Activated T-cell treated with anti-CD3 and anti-CD28 coated beads, Interleukin-2, amount 50 U/mL, for 24 hours (primary cell): Measurements from ENCODE around the gene GPR52.
"Not testable (repeated sequence)": the region's sequence is repeated elsewhere in the genome, so short reads cannot be mapped to it uniquely, and the experiment has no call there.

Experiments
- DNase-seq: peaks from one replicate; pipeline ENCODE4 v3.0.0-alpha.2; 2020
- H3K27ac Mint-ChIP-seq: 2 replicates; pipeline ENCODE4 v1.8.0; 2020; ENCODE audit warnings: mild to moderate bottlenecking, mixed read lengths
- H3K27me3 Mint-ChIP-seq: 2 replicates; pipeline ENCODE4 v1.8.0; 2020; ENCODE audit warnings: mixed read lengths
- H3K36me3 Mint-ChIP-seq: 2 replicates; pipeline ENCODE4 v1.8.0; 2020; ENCODE audit warnings: low read depth, mixed read lengths
- H3K4me1 Mint-ChIP-seq: 2 replicates; pipeline ENCODE4 v1.8.0; 2020; ENCODE audit warnings: low read depth, mixed read lengths
- H3K4me3 Mint-ChIP-seq: 2 replicates; pipeline ENCODE4 v1.8.0; 2020; ENCODE audit warnings: mild to moderate bottlenecking, moderate library complexity, mixed read lengths
- H3K9me3 Mint-ChIP-seq: 2 replicates; pipeline ENCODE4 v1.8.0; 2020; ENCODE audit warnings: mixed read lengths

GPR52 gene, protein sequence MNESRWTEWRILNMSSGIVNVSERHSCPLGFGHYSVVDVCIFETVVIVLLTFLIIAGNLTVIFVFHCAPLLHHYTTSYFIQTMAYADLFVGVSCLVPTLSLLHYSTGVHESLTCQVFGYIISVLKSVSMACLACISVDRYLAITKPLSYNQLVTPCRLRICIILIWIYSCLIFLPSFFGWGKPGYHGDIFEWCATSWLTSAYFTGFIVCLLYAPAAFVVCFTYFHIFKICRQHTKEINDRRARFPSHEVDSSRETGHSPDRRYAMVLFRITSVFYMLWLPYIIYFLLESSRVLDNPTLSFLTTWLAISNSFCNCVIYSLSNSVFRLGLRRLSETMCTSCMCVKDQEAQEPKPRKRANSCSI

DNA sequence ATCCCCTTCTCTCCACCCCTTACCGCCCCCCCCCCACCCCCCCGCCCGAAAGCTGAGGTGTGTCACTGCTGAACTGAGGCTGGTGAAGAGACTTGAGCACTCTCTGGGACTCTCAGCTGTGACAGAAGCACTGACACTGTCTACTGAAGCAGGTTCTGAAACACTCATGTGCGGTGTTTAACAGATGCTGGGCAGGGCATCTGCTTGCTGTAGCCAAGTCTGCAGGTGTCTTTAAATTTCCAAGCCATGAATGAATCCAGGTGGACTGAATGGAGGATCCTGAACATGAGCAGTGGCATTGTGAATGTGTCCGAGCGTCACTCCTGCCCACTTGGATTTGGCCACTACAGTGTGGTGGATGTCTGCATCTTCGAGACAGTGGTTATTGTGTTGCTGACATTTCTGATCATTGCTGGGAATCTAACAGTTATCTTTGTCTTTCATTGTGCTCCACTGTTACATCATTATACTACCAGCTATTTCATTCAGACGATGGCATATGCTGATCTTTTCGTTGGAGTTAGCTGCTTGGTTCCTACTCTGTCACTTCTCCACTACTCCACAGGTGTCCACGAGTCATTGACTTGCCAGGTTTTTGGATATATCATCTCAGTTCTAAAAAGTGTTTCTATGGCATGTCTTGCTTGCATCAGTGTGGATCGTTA is at the start of gene GPR52:
GPR52 (plus strand) TSS at position 99 of the 665 bp plus-strand sequence; CDS start at position 247, 148 bp downstream.
- Mint-ChIP-seq H3K4me1 (peaks cover 6% of the 10 kb centered on the region), H3K4me3 (no peak within 1 kb of the TSS), H3K36me3 (no peaks in the 10 kb centered on the region), H3K27ac (no peak within 1 kb of the TSS), H3K9me3 (no peaks in the 10 kb centered on the region), H3K27me3 (no peaks in the 10 kb centered on the region)
- no peak for DNase-seq

DNA sequence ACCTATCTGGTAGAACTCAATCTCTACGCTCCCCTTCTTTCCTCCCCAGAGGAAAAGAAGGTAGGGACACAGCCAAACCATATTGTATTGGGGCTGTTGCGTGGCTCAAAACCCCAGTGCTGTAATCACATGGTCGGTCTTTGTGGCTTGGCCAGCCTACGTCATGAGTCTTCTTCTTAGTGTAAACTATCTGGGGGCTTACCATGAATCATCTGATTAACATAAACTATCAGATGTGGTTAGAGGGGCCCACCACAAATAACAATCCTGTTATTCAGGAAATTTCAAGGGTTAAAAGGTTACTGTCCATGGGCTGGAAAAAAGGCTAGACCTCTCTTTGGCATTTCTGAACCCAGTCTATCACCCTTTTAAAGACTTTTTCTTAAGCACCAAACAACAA is 49.5 kb upstream of the GPR52 start:
- Mint-ChIP-seq H3K9me3 (no peaks in the 10 kb centered on the region), H3K27ac (no peak overlapping the region), H3K36me3 (peaks cover 54% of the 10 kb centered on the region), H3K27me3 (no peaks in the 10 kb centered on the region), H3K4me1 (peaks cover 1% of the 10 kb centered on the region), H3K4me3 (no peak overlapping the region)
- DNase-seq: no peak

DNA sequence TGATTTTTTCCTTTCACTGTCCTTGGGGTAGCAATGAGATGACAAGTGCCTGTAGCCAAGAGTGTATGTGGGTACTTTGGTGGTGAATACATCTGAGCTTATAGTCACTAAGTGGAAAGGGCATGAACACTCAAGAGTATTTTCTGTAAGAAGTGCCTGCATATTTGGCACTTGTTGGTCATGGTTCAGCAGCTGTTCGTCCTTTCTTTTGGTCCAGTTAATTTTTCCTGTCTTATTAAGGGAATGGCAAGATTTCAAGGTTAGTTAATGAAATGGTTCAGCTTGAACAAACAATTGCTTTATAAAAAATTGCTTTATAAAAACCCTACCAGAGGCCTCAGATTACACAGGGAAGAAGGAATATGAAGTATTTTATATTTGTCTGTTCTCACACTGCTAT is 48.6 kb upstream of the GPR52 start:
- peaks cover 1% of the 10 kb centered on the region for H3K4me1 Mint-ChIP-seq
- H3K4me3 Mint-ChIP-seq: no peak overlapping the region
- H3K27ac Mint-ChIP-seq: no peak overlapping the region
- no peaks in the 10 kb centered on the region for H3K27me3 Mint-ChIP-seq
- peaks cover 48% of the 10 kb centered on the region for H3K36me3 Mint-ChIP-seq
- no peaks in the 10 kb centered on the region for H3K9me3 Mint-ChIP-seq
- no peak for DNase-seq

DNA sequence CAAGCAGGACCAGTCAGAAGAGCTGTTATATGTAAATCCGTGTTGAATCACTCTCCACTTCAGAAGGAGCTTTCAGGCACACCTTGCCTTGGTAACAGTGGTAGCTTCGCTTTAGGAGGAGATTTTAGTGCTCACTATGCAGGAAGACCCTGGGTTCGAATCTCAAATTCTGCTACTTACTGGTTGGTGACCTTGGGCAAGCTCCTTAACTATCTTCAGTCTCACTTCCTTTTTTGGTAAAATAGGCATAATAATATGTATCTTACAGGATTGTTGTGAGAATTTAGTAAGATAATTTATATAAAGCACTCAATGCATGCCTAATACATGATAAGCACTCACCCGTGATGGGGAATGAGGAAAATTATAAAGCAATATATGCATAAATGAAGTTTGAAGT is 46.7 kb upstream of the GPR52 start:
- peaks cover 37% of the 10 kb centered on the region for H3K36me3 Mint-ChIP-seq
- H3K27me3 Mint-ChIP-seq: no peaks in the 10 kb centered on the region
- H3K27ac Mint-ChIP-seq: no peak overlapping the region
- H3K9me3 Mint-ChIP-seq: no peaks in the 10 kb centered on the region
- no peak for DNase-seq
- no peak overlapping the region for H3K4me3 Mint-ChIP-seq
- H3K4me1 Mint-ChIP-seq: peaks cover 1% of the 10 kb centered on the region

DNA sequence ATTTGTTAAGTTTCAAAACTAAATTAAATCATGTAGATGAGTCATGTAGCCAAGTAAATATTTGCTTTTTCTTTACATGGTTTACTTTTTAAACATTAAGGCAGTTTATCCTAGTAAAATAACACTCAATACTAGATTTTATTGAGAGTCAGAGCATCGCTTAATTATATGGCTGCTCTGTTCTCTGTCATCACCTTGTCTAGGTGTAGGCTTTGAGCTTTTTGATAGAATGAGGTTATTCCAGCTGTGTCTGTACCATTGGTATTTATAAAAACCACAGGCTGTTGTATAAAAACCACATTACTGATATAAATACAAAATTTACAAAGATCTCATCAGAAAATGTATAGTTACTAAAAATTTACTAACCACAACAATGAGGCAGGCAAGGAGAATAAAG is 42.5 kb upstream of the GPR52 start:
- Mint-ChIP-seq H3K27ac (no peak overlapping the region), H3K4me3 (no peak overlapping the region), H3K4me1 (no peaks in the 10 kb centered on the region), H3K36me3 (peaks cover 17% of the 10 kb centered on the region), H3K27me3 (no peaks in the 10 kb centered on the region), H3K9me3 (no peaks in the 10 kb centered on the region)
- DNase-seq: no peak

DNA sequence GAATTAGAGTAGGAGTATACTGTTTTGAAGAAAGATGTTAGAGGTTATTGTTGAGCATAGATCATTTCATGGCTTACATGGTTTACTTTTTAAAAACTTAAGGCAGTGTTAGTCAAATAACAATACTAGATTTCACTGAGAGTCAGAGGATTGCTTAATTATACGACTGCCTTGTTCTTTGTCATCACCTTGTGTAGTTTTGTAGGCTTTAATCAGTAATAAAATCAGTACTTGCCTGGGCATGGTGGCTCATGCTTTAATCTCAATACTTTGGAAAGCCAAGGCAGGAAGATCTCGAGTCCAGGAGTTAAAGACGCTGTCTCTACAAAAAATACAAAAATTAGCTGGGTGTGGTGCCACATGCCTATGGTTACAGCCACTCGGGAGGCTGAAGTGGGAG is 41.3 kb upstream of the GPR52 start:
- no peaks in the 10 kb centered on the region for H3K27me3 Mint-ChIP-seq
- peaks cover 20% of the 10 kb centered on the region for H3K36me3 Mint-ChIP-seq
- no peak overlapping the region for H3K27ac Mint-ChIP-seq
- H3K4me1 Mint-ChIP-seq: peaks cover 8% of the 10 kb centered on the region
- H3K9me3 Mint-ChIP-seq: peaks cover 2% of the 10 kb centered on the region
- H3K4me3 Mint-ChIP-seq: no peak overlapping the region
- DNase-seq: no peak

DNA sequence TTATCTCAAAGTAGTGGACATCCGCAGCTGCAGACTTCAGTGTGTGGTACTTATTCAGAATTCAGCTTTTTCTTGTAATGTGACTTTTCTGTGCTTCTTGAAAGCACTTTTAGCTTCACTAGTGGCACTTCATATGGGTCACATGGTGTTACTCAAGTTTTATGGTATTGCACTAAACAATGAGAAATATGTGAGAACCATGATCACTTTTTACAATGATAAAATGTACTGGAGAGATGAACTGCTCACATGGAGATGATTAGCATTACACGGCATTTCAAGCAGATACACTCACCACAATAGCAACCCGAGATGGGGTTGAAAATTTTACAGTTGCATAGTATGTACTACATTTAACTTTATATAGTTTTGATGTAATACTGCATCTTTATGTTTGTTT is 40.1 kb upstream of the GPR52 start:
- H3K27me3 Mint-ChIP-seq: no peaks in the 10 kb centered on the region
- peaks cover 16% of the 10 kb centered on the region for H3K4me1 Mint-ChIP-seq
- peaks cover 11% of the 10 kb centered on the region for H3K9me3 Mint-ChIP-seq
- no peak for DNase-seq
- no peak overlapping the region for H3K27ac Mint-ChIP-seq
- H3K36me3 Mint-ChIP-seq: peaks cover 17% of the 10 kb centered on the region
- H3K4me3 Mint-ChIP-seq: no peak overlapping the region

DNA sequence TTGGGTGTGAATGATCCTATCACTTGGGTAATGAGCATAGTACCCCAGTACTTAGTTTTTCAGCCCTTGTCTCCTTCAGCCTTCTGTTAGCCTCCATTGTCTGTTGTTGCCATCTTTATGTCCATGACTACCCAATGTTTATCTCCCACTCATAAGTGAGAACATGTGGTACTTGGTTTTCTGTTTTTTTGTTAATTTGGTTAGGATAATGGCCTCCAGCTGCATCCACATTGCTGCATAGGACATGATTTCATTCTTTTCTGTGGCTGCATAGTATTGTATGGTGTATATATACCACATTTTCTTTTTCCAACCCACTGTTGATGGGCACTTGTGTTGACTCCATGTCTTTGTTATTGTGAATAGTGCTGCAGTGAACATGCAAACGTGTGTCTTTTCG is 39.6 kb upstream of the GPR52 start:
- peaks cover 17% of the 10 kb centered on the region for H3K36me3 Mint-ChIP-seq
- DNase-seq: no peak
- no peaks in the 10 kb centered on the region for H3K27me3 Mint-ChIP-seq
- H3K4me1 Mint-ChIP-seq: peaks cover 17% of the 10 kb centered on the region
- H3K27ac Mint-ChIP-seq: no peak overlapping the region
- H3K4me3 Mint-ChIP-seq: no peak overlapping the region
- H3K9me3 Mint-ChIP-seq: peaks cover 11% of the 10 kb centered on the region

DNA sequence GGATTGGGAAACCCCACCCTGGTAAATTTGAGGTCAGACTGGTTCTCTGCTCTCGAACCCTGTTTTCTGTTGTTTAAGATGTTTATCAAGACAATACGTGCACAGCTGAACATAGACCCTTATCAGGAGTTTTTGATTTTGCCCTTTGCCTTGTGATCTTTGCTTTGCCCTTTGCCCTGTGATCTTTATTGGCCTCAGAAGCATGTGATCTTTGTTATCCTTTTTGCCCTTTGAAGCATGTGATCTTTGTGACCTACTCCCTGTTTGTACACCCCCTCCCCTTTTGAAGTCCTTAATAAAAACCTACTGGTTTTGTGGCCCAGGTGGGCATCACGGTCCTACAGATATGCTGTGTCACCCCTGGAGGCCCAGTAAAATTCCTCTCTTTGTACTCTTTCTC is 38.0 kb upstream of the GPR52 start:
- Mint-ChIP-seq H3K9me3 (peaks cover 11% of the 10 kb centered on the region), H3K4me1 (peaks cover 30% of the 10 kb centered on the region), H3K36me3 (peaks cover 17% of the 10 kb centered on the region), H3K27ac (peak overlapping the region; percentile 7)
- not testable (repeated sequence) for H3K27me3 Mint-ChIP-seq, DNase-seq, H3K4me3 Mint-ChIP-seq

DNA sequence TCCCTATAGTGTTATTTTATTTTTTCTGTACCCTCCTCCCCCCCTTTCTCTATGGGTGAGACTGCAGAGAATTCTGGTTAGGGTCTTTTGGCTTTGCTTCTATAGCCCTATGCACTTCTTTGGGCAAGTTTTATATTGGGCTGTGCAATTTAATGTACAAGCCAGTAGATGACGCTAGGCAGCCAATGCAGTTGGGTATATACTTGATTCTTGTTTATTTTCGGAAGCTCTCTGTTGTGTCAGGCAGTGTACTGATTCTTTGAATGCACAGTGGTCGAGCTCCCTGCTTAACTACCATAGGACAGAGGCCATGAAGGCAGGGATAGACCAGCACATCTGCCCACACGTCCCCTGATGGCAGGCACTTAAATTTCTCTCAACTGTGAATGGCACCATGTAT is 34.1 kb upstream of the GPR52 start:
- H3K4me1 Mint-ChIP-seq: peaks cover 32% of the 10 kb centered on the region
- no peak for DNase-seq
- H3K36me3 Mint-ChIP-seq: peaks cover 14% of the 10 kb centered on the region
- H3K27ac Mint-ChIP-seq: no peak overlapping the region
- H3K4me3 Mint-ChIP-seq: no peak overlapping the region
- no peaks in the 10 kb centered on the region for H3K27me3 Mint-ChIP-seq
- H3K9me3 Mint-ChIP-seq: peaks cover 11% of the 10 kb centered on the region

DNA sequence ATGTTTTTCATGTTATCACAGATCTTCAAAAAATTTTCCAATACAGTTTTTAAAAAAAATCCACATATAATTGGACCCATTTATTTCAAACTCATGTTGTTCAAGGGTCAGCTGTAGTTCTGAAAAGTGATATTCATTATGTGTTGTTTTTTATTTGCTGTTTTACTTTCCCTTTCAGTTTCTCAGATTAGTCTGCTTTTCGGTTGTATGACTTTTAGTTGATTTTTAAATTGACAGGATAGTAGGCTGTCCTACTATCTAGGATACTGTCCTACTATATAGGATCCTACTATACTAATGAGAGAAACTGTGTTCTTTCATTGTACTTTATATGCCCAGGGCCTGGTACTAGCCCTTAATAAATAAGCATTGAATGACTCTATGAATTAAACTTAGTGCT is 33.6 kb upstream of the GPR52 start:
- Mint-ChIP-seq H3K27ac (no peak overlapping the region), H3K27me3 (no peaks in the 10 kb centered on the region), H3K36me3 (peaks cover 9% of the 10 kb centered on the region), H3K4me3 (no peak overlapping the region), H3K4me1 (peaks cover 34% of the 10 kb centered on the region), H3K9me3 (peaks cover 11% of the 10 kb centered on the region)
- DNase-seq: no peak

DNA sequence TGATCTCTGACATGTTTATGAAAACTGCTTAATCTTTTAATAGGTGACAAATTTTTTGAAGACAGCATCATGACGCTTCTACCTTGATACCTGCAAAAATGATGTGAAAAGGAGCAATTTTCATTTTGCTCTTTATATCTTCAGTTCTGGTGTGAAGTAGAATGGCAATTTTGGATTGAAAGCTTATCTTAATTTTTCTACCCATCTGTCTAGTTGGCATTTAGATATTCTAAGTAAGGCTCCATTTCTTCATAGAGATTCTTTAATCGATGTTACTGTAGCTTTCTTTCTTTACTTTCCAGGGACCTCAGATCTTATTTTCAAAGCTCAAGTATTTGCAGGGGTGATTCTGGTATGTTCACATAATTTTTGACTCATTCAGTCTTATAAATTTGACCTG is 32.3 kb upstream of the GPR52 start:
- no peak for DNase-seq
- Mint-ChIP-seq H3K9me3 (peaks cover 11% of the 10 kb centered on the region), H3K4me3 (no peak overlapping the region), H3K27me3 (no peaks in the 10 kb centered on the region), H3K36me3 (peaks cover 6% of the 10 kb centered on the region), H3K4me1 (peaks cover 39% of the 10 kb centered on the region), H3K27ac (no peak overlapping the region)

DNA sequence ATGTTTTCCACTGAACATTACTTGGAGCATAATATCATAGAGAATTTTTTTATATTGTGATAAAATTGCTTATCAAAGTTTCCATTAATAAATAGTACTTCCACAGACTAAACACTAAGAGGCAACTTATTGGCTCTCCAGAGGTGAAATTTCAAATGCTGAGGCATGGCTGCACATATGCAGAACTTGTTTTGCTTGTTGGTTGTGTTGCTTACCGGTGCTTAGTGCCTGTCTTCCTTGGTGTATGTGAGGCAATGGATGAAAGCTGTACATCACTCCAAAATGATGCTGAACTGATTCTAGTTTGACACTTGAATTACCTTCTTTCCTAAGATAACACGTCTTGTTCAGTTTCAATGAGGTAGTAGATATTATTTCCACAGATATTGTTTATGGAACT is 29.8 kb upstream of the GPR52 start:
- no peak overlapping the region for H3K27ac Mint-ChIP-seq
- H3K4me3 Mint-ChIP-seq: no peak overlapping the region
- no peak for DNase-seq
- no peaks in the 10 kb centered on the region for H3K9me3 Mint-ChIP-seq
- H3K27me3 Mint-ChIP-seq: no peaks in the 10 kb centered on the region
- H3K36me3 Mint-ChIP-seq: no peaks in the 10 kb centered on the region
- peaks cover 23% of the 10 kb centered on the region for H3K4me1 Mint-ChIP-seq

DNA sequence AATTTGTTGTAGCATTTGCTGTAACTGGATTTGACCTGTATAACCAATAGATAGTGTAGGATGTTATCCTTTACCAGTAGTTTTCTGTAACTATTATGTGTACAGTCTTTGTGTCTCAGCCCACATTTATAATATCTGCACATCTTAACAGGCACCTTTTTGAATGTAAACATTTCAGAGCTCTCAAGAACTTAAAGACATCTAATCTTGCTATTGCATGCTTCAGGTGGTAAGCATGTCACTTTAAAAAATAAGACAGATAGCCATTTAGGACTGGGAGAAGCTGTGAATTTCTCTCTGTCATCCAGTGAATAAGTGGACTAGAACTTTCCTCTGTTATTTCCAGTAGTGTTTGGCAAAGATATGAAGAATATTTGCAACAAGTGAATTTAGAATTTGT is 22.6 kb upstream of the GPR52 start:
- Mint-ChIP-seq H3K4me3 (no peak overlapping the region), H3K4me1 (peaks cover 3% of the 10 kb centered on the region), H3K9me3 (no peaks in the 10 kb centered on the region), H3K27ac (no peak overlapping the region), H3K36me3 (no peaks in the 10 kb centered on the region), H3K27me3 (no peaks in the 10 kb centered on the region)
- no peak for DNase-seq

DNA sequence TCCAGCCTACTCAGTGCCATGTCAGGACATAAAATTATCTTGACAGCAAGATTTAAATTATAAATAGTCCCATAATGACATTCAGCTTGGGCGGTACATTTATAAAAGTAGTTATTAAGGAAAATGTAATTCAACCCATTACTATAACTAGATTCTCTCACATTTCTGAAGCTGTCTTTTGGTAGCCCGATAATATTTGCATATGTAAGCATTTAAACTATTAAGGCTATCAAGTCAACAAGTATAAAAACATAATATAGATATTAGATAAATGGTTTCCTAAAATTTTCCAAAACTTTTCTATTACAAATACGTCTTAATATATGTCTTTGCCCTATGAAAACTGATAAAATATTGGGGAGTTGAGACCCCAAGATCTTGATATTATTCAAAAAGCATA is 21.6 kb upstream of the GPR52 start:
- no peak overlapping the region for H3K27ac Mint-ChIP-seq
- no peak overlapping the region for H3K4me3 Mint-ChIP-seq
- H3K9me3 Mint-ChIP-seq: no peaks in the 10 kb centered on the region
- no peak for DNase-seq
- H3K4me1 Mint-ChIP-seq: peaks cover 2% of the 10 kb centered on the region
- no peaks in the 10 kb centered on the region for H3K36me3 Mint-ChIP-seq
- no peaks in the 10 kb centered on the region for H3K27me3 Mint-ChIP-seq
